HG02885 (cell line): ENCODE results near the gene SPATS2L.
A peak's percentile ranks its signal among the peaks of the same experiment; 100 is the strongest.

Experiments
- ATAC-seq: cut with Tn5 transposase; IDR thresholded peaks from one replicate; pipeline ENCODE4 v1.9.1; 2021; ENCODE audit warnings: mild to moderate bottlenecking; ENCODE audit not compliant: unreplicated experiment, poor library complexity

SPATS2L gene

DNA sequence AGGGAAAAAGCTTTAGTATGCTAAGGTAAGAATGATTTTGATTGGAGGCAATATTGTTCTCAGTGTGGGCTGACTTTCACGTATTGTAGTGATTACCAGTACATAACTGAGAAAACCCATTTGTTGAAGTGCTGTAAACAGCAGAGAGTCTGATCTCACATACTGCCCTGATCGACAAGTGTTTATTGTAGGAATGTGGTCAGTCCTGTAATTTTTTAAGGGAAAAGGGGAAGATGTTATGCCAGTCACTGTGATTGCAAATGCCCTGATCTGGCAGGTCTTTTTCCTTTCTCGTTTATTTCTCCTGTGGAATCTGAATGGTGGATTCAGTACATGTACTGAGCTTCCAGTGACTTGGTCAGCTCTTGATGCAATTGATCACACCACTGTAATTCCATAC lies 11.5 kb downstream of the SPATS2L start:
- ATAC-seq, result no peak

DNA sequence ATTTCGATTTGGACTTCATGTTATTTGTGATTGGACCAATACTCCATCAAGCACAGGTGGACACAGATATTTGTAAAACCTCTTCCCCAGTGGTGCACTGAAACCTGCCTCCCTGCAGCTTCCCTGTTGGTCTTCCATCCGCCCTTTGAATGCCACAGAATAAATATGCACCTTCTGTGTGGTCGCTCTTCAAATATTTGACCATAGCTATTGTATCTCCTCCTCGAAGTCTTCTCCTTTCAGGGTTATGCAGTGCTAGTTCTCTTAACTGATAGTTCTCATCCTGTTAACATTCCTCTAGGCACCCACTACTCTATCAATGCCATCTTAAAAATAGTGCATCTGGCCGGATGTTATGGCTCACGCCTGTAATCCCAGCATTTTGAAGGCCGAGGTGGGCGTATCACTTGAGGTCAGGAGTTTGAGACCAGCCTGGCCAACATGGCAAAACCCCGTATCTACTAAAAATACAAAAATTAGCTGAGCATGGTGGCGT lies 12.5 kb downstream of the SPATS2L start:
- ATAC-seq, result no peak

DNA sequence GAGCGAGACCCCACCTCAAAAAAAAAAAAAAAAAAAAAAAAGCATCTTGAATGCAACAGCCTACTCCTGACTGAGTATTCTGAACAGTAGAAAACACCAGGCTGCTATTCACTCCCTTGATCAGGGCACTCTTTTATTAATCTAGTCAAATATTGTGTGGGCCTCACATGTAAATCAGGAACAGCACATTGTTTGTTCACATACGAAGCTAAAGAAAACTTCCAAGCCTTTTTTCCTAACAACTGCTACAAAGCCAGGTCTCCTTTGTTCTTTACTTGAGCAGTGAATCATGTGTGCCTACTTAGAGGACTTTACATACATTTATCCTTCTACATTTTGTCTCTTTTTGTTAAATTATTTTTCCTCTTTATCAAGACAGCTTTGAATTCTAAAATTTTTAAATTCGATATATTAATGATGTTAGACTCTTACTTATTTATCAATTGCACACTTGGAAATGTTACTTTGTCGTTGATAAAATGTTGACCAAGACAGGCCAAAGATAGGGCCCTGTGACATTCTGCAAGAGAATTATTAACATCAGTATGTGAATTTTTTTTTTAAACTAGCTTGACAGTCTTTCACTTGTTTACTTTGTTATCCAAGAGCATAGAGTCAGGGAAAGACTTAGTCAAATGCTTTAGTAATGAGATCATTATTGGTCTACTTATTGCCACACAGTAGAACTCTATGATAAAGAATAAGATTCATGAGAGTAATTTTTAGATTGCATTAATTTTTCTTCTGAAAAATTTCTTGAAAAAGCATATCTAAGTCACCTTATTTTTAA lies 13.2 kb downstream of the SPATS2L start:
- ATAC-seq, result no peak

DNA sequence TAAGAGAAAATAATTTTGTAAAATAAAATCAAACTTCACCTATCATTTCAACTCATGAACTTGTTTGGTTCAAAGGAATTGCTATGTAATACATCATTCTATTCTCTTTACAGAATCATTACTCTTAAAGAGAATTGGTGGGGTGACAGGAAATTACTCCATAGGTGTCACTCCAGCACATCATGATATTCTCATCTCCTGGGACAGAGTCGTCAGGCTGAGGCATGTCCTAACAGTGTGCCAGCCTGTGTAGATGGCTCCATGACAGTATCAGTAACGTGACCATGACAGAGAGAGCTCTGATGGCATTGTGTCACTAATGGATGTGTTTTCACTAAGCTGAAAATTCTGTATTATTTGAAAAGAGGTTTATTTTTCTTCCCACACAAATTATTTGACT lies 13.9 kb downstream of the SPATS2L start:
- ATAC-seq, result no peak

DNA sequence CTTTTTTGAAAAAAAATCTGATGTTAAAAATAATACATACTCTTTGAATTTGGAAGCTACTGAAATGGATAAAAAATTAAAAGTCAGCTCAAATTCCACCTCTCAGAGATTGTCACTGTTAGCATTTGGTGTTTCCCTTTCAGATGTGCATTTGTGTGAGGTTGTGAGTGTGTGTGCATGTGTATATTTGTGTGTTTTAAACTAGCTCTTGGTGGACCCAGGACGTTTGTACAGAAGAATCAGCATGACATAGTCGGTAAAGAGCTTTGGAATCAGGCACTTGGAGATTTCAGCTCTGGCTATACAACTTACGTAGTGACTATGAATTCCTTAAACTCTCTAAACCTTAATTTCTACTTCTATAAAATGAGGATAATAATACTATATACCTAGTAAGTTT lies 14.5 kb downstream of the SPATS2L start:
- no peak for ATAC-seq

DNA sequence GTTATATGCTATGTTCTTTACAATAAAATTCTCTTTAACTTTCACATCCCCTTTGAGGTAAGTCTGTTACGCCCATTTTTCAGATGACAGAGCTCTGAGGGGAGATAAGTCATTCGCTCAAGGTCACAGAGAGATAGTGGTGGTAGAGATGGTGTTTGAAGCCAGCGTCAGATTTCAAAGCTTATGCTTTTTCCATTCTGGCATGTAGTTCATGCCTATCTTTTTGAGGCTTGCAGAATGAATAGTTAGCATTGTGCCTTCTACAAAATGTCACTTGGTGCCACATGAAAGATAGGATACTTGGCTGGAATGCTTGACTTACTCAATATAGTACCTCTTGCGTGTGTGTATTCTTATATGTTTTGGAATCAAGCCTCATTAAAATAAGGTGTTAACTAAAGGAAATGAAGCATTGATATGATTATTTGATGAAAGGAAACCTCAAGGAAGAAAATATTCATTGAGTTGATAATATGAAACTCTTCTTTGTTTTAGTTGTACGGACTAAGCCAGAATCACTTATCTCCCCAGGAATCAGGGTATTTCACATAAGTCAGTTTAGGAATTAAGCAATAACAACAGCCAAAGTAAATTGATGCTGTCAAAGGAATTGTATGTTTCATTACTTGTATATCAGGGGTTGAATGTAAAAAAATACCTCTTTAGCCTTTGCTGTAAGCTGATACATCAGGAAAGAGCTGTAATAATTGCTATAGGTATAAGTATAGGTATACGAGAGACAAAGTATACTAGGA lies 15.5 kb downstream of the SPATS2L start:
- ATAC-seq, result peak; percentile 69

DNA sequence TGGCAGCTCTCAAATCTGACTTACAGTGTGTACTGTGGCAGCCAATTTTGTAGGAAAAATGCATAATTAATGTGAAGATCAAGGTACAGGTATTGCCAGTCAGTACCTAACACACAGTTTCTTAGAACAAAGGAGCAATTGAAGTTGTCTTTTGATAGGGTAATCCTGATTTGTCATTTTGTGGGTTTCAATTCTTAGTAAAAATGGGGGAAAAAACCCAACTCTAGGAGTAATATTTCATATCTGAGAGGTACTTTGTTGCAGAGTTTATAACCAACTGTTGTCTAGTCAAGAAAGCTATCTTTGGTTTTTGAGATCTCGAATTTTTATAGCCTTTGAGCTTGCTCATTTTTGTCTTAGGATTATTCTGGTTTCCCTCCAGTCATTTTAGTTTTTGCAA lies 16.1 kb downstream of the SPATS2L start:
- ATAC-seq, result no peak

DNA sequence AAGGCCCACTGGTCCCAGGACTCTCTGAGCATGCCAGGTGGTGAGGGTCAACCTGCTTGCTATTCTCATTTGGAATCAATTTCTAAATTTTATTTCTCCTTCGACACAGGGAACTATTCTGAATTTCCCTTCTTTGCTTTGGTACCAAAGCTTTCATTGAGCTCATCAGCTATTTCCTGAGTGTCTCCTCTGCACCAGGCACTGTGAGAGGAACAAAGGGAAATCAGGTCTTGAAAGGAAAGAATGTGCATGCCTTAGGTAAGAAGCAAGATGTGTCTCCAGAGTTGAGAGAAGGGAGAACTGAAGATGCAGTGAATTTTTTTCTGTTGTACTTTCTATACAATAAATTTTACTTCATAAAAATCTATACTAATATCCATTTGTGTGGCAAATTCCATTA lies 17.9 kb downstream of the SPATS2L start:
- no peak for ATAC-seq

DNA sequence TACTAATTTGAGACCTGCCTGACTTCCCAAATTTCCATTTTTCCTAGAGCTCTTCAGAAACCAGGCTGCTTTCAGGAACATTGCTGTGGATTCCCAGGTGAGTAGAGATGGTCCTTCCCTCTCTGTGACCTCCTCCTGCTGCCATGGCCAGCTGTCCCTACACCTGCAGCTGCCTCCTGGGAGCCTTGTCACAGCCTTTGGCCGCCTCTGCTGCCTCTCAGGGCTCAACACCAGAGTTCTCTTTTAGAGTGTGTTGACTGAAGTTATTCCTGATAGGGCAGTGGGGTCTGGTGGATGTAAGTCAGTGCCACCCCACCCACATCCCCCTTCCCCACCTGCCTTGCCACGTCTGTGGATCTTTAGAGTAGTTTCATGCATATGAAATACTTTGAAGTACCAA lies 22.9 kb downstream of the SPATS2L start:
- ATAC-seq, result no peak

DNA sequence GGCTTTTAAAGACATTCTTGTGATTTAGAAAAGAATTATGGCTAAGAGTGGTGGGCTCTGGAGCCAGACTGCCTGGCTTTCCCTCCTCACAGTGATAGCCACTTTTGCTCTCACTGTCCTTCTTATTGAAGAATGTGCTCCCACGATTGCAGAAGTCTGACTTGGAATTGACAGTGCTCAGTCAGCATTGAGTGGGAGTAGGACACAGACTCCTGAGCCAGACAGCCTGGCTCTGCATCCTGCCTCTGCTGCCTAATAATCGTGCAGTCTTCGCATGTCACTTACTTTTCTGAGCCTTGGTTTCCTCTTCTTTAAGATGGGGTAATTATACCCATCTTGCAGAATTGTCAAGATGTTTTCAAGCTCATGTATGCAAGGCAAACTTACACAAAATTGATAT lies 23.3 kb downstream of the SPATS2L start:
- no peak for ATAC-seq

DNA sequence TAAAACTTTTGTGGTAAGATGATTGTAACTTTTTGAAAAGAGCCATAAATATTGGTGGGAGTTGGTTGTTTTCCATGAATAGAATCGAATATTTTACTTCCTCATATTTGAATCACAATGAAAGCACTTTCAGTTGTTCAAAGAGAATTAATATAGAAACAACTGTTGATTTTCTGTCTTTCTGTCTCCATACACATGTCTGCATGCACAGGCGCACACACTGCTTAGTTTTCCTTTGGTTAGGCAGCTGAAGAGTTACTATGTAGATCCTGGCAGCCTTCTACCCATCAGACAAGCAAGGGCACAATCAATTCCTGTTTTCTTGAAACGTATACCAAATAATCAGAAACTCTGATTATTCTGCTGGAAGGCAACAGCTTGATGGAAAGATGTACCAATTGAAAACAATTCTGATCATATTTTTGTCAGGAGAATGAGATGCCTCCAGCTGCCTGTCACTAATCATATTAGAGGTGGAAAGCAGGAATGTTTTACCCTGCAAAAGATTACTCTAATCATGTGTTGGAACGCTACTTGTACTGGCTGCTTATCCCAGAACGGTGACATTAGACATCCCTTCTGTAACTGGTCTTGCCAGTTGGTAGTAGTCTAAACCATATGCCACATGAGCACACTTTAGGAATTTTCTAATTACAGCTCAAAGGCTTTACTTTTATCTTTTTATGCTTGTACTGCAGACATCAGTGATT lies 24.0 kb downstream of the SPATS2L start:
- no peak for ATAC-seq

DNA sequence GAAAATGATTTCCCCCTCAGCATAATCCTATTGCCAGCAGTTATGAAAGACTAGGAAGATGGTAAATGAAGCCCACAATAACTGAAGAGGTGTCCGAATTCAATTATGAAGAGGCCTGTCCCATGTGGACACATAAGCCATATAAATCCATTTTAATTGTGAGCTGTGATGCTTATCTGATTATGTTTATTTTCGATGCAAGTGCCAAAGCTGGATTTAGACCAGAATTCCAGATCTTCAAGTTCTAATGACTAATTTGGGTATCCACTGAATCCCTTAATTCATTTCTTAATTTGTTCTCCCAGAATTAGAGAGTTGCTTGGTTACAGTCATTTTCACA lies 24.5 kb downstream of the SPATS2L start:
- no peak for ATAC-seq

DNA sequence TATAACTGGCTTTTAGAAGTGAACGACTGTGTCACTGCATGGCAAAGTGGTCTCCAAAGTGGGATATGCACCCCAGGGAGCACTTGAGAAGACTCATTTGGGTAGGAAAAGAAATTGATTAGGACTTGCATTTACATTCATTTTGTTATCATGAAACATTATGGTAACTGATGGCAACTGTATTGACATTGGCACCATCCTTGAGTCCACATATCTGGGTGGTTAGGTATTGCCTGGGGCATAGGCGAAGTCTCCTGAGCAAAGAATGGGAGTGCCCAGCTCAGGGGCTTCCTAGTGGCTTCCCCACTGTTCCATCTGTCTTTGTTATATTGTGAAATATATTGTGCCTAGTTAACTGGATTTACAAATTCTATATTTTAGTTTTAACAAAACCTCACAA lies 29.2 kb downstream of the SPATS2L start:
- ATAC-seq, result no peak

DNA sequence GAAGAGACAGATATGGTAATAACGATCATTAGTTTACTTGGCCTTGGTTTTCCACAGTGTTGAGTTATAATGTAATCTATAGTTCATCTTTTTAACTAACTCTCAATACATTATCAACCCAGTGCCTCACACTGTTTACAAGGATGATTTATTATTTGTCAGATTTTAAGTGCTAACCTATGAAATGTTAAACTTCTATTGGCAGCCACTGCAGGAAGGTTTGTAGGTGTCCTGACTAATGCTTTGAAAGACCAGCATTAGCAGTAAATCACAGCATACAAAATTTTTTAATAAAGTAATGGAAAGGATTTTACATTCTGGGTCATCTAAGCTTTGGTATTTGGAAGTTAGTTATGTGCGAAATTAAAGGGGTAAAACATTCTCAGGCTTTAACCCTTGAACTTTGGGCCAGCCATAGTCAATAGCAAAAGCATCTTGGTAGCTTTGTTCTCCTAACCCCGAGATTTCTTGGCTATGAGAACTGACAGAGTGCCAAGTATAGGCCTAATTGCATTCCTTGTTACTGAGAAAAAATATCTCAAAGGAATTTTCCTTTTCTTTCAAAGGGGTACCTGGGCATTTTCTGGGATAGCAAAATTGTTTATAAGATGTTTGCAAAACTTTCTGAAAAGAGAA lies 30.6 kb downstream of the SPATS2L start:
- ATAC-seq, result no peak

DNA sequence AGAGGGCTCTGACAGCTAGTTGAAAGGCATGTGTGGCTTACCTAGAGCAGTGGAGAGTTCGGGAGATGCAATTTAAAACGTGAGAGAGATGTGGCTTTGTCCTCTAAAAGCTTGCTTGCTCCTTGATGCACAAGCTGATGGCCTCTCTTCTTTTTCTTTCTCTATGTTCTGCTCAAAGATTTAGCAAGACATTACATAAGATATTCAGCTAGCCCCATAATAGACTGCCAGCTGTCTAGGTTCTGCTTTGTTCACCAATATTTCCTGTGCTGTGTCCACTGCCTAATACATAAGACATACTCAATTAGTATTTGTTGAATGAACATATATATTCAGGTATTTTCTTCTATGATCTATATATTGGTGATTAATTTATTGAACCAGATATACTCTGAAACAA lies 31.1 kb downstream of the SPATS2L start:
- ATAC-seq, result no peak

DNA sequence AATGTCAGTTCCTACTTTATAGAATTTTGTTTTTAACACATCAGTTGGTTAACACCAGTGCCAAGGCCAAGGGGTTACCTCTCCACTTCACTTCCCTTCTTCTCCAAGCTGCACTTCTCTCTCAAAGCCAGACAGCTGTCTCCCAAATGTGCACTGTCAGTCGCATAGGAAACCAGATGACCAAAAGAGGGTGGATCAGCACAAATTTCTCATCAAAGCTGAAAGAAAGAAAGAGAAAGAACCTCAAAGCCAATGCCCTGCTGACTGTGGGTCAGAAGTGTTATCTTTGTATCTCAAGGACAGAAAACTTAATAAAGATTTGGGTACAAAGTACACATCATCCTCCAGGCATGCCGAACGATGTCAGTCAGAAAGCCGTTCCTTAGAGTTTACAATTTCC lies 32.2 kb downstream of the SPATS2L start:
- no peak for ATAC-seq

DNA sequence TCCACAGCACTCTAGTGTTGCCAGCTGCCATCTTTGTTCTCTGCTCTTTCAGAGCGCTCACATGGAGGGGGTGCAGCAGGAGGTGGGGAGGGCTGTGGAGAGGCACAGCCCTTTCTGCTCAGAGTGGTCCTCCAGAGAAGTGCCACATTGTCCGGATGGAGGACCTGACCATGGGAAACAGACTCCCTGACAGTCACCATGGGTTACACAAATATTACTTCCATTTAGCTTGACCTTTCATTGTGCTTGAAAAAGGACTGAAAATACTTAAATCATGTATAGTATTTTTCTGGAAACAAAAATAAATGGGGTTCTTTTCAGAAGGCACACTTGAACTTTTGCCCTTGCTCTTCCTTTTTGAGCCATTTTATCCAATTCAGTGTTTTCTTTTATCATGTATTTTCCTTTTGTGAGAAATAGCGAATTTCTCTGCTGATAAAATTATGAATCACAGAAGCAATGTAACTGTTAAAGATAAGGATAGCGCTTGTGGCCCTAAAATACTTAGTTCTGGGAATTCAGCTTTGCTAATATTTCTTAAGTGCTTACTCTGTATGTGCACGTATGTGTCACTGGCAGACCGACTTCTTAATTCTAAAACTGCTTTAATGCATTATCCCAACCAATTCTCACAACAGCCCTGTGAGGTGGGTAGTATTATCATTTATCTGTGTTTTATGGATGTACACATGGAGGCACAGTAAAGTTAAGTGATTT lies 34.2 kb downstream of the SPATS2L start:
- ATAC-seq, result no peak

DNA sequence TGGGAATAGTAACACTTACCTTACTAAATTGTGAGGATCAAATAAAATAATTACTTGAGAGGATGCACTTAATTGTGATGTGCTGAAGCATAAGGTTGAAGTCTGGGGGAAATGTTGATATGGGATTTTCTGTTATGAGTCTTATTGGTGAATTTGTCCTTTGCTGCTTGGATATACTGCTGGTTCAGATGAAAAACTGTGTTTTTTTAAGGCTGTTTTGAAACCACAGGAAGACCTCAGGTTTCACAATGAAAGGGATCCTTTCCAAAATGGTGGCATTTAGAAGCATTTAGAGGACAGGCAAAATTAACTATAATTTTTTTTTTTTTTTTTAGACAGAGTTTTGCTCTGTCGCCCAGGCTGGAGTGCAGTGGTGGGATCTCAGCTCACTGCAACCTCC lies 34.9 kb downstream of the SPATS2L start:
- ATAC-seq, result no peak

DNA sequence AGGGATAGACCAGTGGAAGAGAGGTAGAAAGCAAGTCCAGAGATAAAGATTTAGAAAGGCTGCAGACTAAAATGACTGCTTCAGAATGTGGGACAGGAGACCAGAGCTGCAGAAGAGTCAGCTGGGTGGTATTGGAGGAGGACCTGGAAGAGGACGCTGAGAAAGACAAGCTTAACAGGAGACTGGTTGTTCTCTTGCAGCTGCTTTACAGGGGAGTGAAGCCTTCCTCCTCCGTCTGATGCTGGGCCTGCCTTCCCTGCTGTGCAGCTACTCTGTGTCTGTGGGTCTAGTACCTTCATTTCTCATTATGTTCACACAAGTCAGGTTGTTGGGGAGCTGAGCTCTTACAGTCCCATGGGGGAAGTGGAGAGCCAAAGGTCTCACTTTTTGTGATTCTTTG lies 35.7 kb downstream of the SPATS2L start:
- ATAC-seq, result no peak

DNA sequence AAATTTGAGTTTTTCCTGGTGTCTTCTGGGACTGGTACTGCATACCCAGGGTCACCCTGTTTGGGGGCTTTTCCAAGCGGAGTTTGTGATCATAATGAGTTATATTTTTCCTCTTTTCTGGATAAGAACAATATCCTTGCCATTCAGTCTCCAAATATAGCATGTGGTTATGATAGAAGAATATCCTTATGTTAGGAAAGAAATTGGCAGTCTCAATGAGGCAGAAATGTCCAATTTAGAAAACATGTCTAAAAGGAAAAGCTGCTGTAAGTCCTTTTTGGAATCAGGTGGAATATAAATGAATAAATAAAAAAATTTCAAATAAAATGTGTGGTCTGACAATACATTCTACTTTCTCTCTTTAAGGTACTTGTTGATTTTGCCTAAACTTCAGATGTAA lies 36.2 kb downstream of the SPATS2L start:
- ATAC-seq, result no peak
